ENCODE data around the gene VWA5B1. TPM values are rescaled to one million over a fixed set of nuclear protein-coding genes. Genes with fewer than 3 reads are reported as not detected.

The VWA5B1 gene
- total RNA-seq, 2 experiments from 2014 or later: not detected

DNA sequence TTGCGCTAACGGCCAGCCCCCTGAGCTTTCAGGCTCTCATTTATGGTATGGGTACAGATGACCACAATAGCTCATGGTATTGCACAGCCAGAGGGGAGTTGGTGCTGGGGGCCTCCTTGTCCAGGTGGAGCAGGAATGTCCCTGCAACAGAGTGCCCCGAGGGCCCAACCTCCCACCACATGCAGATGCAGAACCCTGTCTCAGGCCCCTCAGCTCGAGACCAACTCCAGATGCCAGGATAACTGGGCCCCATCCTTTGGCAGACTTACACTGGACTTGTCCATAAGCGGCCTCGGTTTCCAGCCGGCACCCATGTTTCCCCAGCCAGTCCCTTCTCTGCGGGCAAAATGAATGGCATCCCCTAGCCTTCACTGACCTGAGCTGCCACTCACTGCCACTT is 67.1 kb downstream of the VWA5B1 start:
- TF ChIP-seq CTCF (IDR thresholded peaks at IDR 0.05): no peak
- ATAC-seq: no peak
- Mint-ChIP-seq H3K9me3 (no peaks in the 10 kb centered on the region), H3K27ac (no peak overlapping the region), H3K36me3 (ENCODE audit: low read depth) (no peaks in the 10 kb centered on the region), H3K4me3 (no peak overlapping the region), H3K4me1 (ENCODE audit: low read depth) (peaks cover 15% of the 10 kb centered on the region), H3K27me3 (peaks cover 43% of the 10 kb centered on the region)
- ChIA-PET POLR2A (no interaction called here), CTCF (interaction anchor here (0.8 to 1.0 kb wide), 2 partner anchors 73 to 136 kb away, joined by 3 read pairs; no protein-coding TSS in a partner anchor)
- DNase-seq: no peak
- intact Hi-C loops (cut with micrococcal nuclease): no loop called here

GRCh38 chr1:20358761-20359263 is 68.1 kb downstream of the VWA5B1 start:
- Mint-ChIP-seq H3K27ac (no peak overlapping the region), H3K27me3 (peaks cover 42% of the 10 kb centered on the region), H3K4me1 (ENCODE audit: low read depth) (peaks cover 15% of the 10 kb centered on the region), H3K4me3 (no peak overlapping the region), H3K36me3 (ENCODE audit: low read depth) (no peaks in the 10 kb centered on the region), H3K9me3 (no peaks in the 10 kb centered on the region)
- ATAC-seq (no peak), DNase-seq (no peak)
- ChIA-PET CTCF (no interaction called here), POLR2A (interaction anchor here (0.7 kb wide), 1 partner anchor 72 kb away, joined by 3 read pairs; no protein-coding TSS in a partner anchor)
- intact Hi-C loops (cut with micrococcal nuclease): no loop called here
- TF ChIP-seq CTCF (IDR thresholded peaks at IDR 0.05): no peak

DNA sequence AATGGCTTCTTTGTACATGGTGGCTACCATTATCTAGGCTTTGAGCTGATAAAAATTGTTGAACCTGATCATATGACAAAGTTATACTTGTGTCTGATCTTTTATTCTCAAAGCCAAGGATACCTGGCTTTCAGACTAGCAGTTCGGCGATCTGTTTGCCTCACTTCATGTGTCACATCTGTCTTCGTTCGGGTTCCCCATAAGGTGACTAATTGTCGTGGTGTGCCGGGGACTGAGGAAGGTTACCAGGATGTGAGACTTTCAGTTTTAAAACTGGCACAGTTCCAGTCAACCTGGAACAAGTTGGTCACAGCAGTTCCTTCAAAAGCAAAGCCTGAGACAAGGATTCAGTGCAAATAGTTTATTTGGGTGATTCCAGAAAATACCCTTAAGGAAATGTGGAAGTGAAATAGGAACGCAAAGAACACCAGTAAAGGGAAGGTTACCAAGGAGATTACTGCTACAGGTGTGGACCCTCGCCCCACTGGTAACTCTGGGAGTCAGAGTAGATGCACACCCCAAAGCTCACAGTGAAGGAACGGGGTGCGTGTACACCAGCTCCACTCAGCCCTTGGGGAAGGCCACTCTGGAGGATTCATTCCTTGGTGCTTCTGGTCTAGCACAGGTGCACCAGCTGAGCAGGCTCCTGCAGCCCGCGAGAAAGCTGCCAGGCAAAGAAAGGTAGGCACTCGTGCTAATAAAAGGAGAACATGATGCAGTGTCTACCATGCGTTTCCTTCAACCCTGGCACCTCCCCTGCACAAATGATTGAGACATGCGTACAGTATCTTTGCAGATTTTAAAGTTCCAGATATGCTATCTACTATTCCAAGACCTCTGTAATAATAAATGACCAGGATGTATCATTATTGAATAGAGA is 69.0 kb downstream of the VWA5B1 start:
- Mint-ChIP-seq H3K27me3 (peaks cover 49% of the 10 kb centered on the region), H3K9me3 (no peaks in the 10 kb centered on the region), H3K4me1 (ENCODE audit: low read depth) (peaks cover 15% of the 10 kb centered on the region), H3K36me3 (ENCODE audit: low read depth) (no peaks in the 10 kb centered on the region), H3K4me3 (no peak overlapping the region), H3K27ac (no peak overlapping the region)
- POLR2A ChIA-PET: interaction anchor here (0.7 kb wide), 1 partner anchor 71 kb away, joined by 3 read pairs; no protein-coding TSS in a partner anchor
- DNase-seq (peak; percentile 87), ATAC-seq (peak; percentile 91)
- TF ChIP-seq CTCF (IDR thresholded peaks at IDR 0.05): no peak
- CTCF ChIA-PET: interaction anchor here (2.5 to 3.1 kb wide), 2 partner anchors 15 to 135 kb away, joined by 6 to 16 read pairs; no protein-coding TSS in a partner anchor
- intact Hi-C loops (cut with micrococcal nuclease): no loop called here

GRCh38 chr1:20361401-20361800 is 70.7 kb downstream of the VWA5B1 start:
- no peak overlapping the region for H3K27ac Mint-ChIP-seq
- H3K4me3 Mint-ChIP-seq: no peak overlapping the region
- ChIA-PET CTCF (interaction anchor here (0.6 to 3.8 kb wide), 23 partner anchors 9 to 149 kb away, joined by 3 to 19 read pairs (median 5); no protein-coding TSS in a partner anchor), POLR2A (no interaction called here)
- intact Hi-C loops (cut with micrococcal nuclease): no loop called here
- peaks cover 12% of the 10 kb centered on the region for H3K4me1 Mint-ChIP-seq (ENCODE audit: low read depth)
- TF ChIP-seq CTCF (IDR thresholded peaks at IDR 0.05): no peak
- DNase-seq: no peak
- peaks cover 63% of the 10 kb centered on the region for H3K27me3 Mint-ChIP-seq
- H3K9me3 Mint-ChIP-seq: no peaks in the 10 kb centered on the region
- H3K36me3 Mint-ChIP-seq (ENCODE audit: low read depth): no peaks in the 10 kb centered on the region
- no peak for ATAC-seq
